Right ventricle myocardium inferior (tissue), 1 donor: ENCODE data around the gene TMEM63C. TPM values are rescaled to one million over a fixed set of nuclear protein-coding genes. Genes with fewer than 3 reads are reported as not detected.

Source experiments
- ATAC-seq: fragments of 200-7000 bp; cut with Tn5 transposase; one replicate; pipeline ENCODE4 v1.9.1; 2020; ENCODE audit warnings: mild to moderate bottlenecking, moderate library complexity
- DNase-seq: peaks from one replicate; pipeline ENCODE4 v3.0.0; 2021; ENCODE audit errors: missing footprints
- intact Hi-C: fragments of 100-400 bp; cut with DNase I; formaldehyde crosslinking; loops from one replicate; pipeline ENCODE4 v1.11.0; 2022
- total RNA-seq: library from RNA; stranded (reverse); fragmentation: NEBNext Ultra II Directional; extraction: Animal tissue kit (Norgen Biotek cat#: 25700); gene quantifications from one replicate; pipeline ENCODE4 v1.2.1, GENCODE V29; 2021
- donor health status: DM: no; HTN: yes; CAD: no; lungs with severe emphysema.

Gene TMEM63C
- total RNA-seq, 1 donor from 2014 or later: 2.7 TPM

DNA sequence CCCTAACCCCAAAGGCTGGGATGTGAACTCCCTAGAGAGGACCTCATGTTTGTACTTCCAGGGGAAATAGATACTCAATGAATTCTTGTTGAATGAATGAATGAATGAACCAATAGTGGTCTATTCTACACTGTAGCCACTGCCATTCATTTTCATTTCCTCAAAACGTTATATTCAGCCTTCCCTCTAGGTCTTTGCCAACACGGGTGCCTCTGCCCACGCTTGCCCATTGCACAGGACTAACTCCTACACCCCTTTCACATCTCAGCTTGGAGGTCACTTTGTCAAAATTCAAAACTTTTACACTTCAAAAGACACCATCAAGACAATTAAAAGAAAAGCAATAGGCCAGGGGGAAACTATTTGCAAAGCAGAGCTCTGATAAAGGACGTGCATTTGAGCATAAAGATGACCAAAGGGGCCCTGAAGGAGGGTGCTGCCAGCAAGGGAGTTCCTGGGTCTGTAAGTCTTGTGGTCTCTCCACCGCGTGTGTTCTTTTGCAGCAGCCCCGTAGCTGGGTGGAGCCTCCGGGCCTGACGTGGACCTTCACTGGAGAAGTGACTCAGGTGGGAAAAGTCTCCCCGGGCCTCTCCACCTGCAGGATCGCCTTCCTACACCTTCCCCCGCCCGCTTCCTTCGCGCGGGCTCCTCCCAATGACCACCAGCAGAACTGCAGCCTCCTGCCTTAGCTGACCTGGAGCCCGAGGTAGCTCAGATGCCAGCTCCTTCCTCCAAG is 31.5 kb downstream of the TMEM63C start:
- intact Hi-C loops: no loop called here
- ATAC-seq (no peak), DNase-seq (no peak)

DNA sequence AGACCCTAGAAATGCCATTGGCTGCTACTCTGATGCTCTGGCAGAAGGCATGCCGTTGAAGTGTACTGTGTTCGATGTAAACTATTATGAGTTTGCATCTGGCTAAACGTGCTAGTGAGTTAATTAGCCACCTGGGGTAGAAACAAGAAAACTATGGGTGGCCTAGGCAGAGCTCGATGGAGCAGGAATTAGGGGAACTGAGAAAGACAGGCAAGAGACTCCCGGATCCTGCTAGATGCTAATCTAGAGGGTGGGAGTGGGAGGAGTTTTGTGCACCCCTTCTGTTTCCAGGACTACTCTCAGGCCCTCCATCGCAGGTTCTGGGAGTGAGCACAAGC is 32.0 kb downstream of the TMEM63C start:
- ATAC-seq: no peak
- intact Hi-C loops: no loop called here

DNA sequence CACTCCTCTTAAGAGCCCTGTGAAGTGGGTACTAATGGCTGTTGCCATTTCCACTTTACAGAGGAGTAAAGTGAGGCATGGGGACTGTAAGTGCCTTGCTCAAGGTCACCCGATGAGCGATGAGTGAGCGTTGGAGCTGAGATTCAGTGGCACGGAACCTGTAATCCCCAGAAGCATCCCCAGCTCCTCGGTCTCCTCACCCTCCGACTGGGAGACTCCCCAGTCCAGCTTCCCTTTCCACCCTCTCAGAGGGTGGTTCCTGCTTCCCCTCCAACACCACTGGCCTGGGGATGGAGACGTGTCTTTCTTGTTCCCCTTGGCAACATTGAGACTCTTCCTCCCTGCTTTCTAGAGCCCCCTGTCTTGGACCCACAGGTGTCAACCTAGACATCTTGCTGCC is 32.6 kb downstream of the TMEM63C start:
- DNase-seq (no peak), ATAC-seq (no peak)
- intact Hi-C loops: no loop called here

More for the DNA sequence above, 32.0 kb downstream of the TMEM63C start:
- DNase-seq: no peak

GRCh38 chr14:77217551-77217950 is 36.0 kb downstream of the TMEM63C start:
- intact Hi-C loops: no loop called here
- ATAC-seq (no peak), DNase-seq (no peak)

DNA sequence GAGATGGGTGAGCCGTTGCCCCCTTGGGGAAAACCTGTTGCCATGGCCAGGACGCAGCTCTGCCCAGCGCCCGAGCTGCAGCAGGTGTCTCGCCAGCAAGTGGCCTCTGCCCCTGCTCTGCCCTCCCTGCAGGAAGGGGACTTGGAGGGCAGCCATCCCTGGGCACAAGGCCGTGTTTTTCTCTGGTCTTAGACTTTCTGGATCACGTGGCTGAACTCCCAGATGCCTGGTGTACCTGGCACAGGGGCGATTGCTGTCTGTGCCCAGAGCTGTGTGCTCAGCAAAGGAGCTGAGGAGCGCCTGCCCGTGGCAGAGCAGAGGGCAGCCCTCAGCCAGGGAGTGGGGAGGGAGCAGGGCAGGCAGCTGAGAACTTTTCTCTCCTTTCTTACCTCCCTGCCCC is 38.0 kb downstream of the TMEM63C start:
- intact Hi-C loops: no loop called here
- ATAC-seq: peak; percentile 65
- no peak for DNase-seq

- DNase-seq: no peak
- intact Hi-C loops: no loop called here
- ATAC-seq: peak; percentile 49
These were observed 38.8 kb downstream of the TMEM63C start for GRCh38 chr14:77220246-77221017.

DNA sequence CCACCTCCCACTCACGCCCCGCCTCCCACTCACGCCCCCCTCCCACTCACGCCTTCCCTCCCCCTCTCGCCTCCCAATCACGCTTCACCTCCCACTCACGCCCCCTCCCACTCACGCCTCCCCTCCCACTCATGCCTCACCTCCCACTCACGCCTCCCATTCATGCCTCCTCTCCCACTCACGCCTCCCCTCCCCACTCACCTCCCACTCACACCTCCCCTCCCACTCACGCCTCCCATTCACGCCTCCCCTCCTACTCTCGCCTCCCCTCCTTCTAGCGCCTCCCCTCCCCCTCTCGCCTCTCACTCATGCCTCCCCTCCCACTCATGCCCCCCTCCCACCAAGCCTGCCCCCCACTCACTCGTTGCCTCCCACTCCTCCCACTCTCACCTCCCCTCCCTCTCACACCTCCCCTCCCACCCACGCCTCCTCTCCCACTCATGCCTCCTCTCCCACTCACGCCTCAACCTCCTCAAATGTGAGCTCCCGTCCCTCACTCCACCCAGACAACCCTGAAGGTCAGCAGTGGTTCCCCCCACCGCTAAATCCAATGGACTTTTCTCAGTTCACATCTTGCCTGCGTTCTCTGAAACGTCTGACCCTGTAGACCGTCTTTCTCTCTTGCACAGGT is 39.8 kb downstream of the TMEM63C start:
- ATAC-seq (no peak), DNase-seq (no peak)
- intact Hi-C loops: no loop called here

DNA sequence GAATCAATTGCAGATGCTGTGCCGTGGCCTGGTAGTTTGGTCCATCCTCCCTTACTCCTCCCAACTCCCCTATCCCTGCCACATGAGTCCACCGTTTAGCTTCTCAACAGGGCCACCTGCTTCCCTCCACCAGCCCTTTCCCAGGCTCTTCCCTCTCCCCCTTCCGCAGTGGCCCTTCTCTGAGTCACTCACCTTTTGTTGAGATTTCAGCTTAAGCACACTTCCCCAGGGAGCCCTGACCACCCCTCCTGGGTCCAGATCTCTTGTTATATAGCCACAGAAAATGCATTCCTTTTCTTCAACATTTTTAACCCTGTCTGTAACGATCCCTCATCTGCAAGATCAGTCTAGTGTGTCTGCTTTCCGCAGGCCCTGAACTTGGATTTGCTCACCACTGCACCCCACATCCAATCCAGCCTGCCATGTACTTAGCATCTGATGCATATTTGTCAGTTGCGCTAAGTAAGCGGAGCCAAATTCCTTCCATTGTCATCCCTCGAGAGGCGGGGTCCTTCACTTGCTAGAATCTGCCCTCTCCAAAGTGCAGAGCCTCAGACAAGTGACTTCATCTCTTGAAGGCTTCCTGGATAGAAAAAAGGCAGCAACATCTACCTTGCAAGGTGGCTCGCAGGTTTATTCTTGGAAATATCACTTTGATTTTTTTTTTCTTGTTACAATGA is 41.1 kb downstream of the TMEM63C start:
- ATAC-seq (no peak), DNase-seq (no peak)

DNA sequence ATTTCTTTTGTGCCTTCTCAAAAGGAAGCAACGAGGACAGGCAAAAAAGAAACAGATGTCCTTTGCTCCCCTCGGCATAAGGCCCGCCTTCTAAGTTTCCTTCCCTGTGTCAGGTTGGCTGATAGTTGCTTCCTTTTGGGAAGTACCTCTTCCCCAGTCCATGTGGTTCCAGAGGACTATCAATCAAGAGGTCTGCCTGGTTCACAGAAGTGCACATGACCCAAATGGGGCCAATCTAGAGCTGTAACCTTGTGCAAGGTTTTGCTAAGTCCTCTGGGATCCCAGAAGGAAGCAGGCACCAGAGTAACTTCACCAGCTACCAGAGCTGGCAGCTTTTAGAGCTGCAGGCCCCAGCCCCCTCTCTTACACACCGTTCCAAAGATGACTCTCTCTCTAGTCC is 42.6 kb downstream of the TMEM63C start:
- DNase-seq (no peak), ATAC-seq (no peak)
- intact Hi-C loops: no loop called here

More for the DNA sequence above, 41.1 kb downstream of the TMEM63C start:
- intact Hi-C loops: no loop called here

GRCh38 chr14:77225254-77225653 is 43.7 kb downstream of the TMEM63C start:
- intact Hi-C loops: no loop called here
- no peak for DNase-seq
- ATAC-seq: no peak

- ATAC-seq (no peak), DNase-seq (no peak)
- intact Hi-C loops: no loop called here
These were observed 44.4 kb downstream of the TMEM63C start for GRCh38 chr14:77225892-77226557.

- ATAC-seq: no peak
- DNase-seq: no peak
- intact Hi-C loops: no loop called here
These were observed 46.5 kb downstream of the TMEM63C start for GRCh38 chr14:77228056-77228455.

DNA sequence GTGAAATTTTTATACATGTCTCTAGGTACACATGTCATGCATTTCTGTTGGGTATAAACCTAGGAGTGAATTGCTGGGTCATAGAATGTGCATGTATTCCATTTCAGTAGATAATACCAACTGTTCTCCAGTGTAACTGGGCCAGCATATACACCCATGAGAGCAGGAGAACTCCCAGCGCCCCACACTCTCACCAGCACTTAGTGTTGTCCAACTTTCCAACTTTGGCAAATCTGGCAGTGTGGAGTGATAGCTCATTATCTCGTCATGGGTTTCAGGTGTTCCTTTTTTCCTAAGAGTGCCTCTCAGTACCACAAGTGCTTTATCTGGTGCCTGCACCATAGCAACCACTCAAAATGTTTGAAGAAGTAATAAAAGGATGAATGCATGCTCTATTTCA is 49.3 kb downstream of the TMEM63C start:
- intact Hi-C loops: no loop called here

DNA sequence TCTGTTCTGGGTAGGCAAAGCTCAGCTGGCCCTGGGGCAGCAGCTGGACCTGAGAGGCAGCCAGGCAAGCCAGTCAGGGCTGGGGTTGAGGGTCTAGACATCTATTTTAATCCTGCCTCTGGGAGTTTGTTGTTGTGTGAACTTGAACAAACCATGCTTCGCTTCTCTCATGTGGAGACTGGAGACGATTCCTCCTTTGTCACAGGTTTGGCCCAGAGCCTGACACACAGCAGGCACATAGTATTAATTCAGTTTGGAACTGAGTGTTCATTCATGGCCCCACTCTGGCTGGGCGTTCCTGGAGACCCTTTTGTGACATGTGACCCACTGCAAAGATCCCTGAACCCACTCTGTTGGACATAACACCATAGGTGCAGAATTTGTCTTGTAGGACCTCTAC is 50.1 kb downstream of the TMEM63C start:
- ATAC-seq (no peak), DNase-seq (no peak)
- intact Hi-C loops: no loop called here

More for the DNA sequence above, 49.3 kb downstream of the TMEM63C start:
- DNase-seq: no peak
- no peak for ATAC-seq

- ATAC-seq (no peak), DNase-seq (no peak)
- intact Hi-C loops: no loop called here
These were observed 55.2 kb downstream of the TMEM63C start for GRCh38 chr14:77236814-77237213.

DNA sequence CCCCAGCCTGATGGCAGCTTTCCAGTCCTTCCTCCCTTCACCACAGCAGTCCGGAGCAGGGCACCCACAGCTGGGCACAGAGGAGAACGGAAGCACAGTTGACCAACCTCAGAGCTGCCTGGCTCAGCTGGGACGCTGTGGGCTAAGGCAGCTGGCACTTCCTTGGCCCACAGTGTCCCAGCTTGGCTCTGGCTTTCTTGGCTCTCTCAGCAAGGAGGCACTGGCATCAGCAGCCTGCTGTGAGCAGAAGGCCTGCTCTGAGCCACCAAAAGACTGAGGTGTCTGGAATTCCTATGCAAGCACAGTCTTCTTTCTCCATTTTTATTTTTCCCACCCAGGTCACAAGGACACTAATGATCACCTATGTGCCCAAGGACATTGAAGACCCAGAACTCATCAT is 56.8 kb downstream of the TMEM63C start:
- intact Hi-C loops: no loop called here
- DNase-seq: no peak
- ATAC-seq: no peak

GRCh38 chr14:77238996-77239395 is 57.4 kb downstream of the TMEM63C start:
- intact Hi-C loops: no loop called here
- ATAC-seq: no peak

GRCh38 chr14:77239412-77239811 is 57.8 kb downstream of the TMEM63C start:
- intact Hi-C loops: no loop called here

More at GRCh38 chr14:77238996-77239395, 57.4 kb downstream of the TMEM63C start:
- no peak for DNase-seq

DNA sequence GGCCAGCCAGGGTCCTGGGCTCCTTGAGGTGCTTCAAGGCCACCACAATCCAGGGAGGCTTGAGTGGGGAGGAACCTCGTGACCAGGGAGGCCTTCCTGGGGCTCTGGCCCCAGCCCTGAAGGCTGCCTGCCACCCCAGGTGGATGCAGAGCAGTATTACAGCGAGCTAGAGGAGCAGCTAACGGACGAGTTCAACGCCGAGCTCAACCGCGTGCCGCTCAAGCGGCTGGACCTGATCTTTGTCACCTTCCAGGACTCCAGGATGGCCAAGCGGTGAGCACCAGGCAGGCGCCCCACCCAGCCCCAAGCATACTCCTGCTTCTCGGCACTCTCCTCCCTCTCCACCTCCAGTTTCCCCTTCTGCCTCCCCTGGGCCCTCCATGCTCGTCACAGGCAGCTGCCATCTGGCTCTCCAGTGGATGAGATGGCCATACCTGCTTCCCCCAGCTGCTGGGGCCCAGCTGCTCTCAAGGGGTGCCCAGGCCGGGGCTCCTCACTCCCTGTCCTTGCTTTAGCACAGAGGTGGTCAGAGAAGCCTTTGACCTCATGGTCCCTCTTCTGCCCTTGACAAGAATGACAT is 58.8 kb downstream of the TMEM63C start:
- DNase-seq (no peak), ATAC-seq (no peak)
- intact Hi-C loops: no loop called here

More at GRCh38 chr14:77239412-77239811, 57.8 kb downstream of the TMEM63C start:
- no peak for ATAC-seq
- DNase-seq: no peak
